Osteocyte (in vitro differentiated cells): ENCODE data around the gene EHHADH. TPM values are rescaled to one million over a fixed set of nuclear protein-coding genes. Genes with fewer than 3 reads are reported as not detected.
"Not testable (repeated sequence)": the region's sequence is repeated elsewhere in the genome, so short reads cannot be mapped to it uniquely, and the experiment has no call there.

ENCODE experiments used
- DNase-seq: peaks from one replicate; pipeline ENCODE4 v3.0.0; 2021; ENCODE audit warnings: mixed read lengths; ENCODE audit not compliant: unreplicated experiment; ENCODE audit errors: extremely low spot score
- H3K27ac Mint-ChIP-seq: one replicate; pipeline ENCODE4 v1.8.0; 2021; ENCODE audit warnings: mild to moderate bottlenecking, mixed read lengths; ENCODE audit not compliant: unreplicated experiment
- H3K27me3 Mint-ChIP-seq: one replicate; pipeline ENCODE4 v1.8.0; 2021; ENCODE audit warnings: mixed read lengths; ENCODE audit not compliant: unreplicated experiment
- H3K36me3 Mint-ChIP-seq: one replicate; pipeline ENCODE4 v1.8.0; 2021; ENCODE audit warnings: mixed read lengths; ENCODE audit not compliant: unreplicated experiment
- H3K4me1 Mint-ChIP-seq: one replicate; pipeline ENCODE4 v1.8.0; 2021; ENCODE audit warnings: mixed read lengths; ENCODE audit not compliant: unreplicated experiment
- H3K4me3 Mint-ChIP-seq: one replicate; pipeline ENCODE4 v1.8.0; 2021; ENCODE audit warnings: mild to moderate bottlenecking, moderate library complexity, mixed read lengths; ENCODE audit not compliant: unreplicated experiment
- H3K9me3 Mint-ChIP-seq: one replicate; pipeline ENCODE4 v1.8.0; 2021; ENCODE audit warnings: mixed read lengths; ENCODE audit not compliant: unreplicated experiment
- CTCF ChIP-seq: fragments of 200-600 bp; sonication (generic); IDR thresholded peaks from 2 replicates; pipeline ENCODE4 v1.5.0; 2021; ENCODE audit warnings: antibody characterized with exemption, mild to moderate bottlenecking, moderate library complexity
- total RNA-seq: library from RNA; stranded (reverse); gene quantifications from 2 replicates; pipeline ENCODE4 v1.2.1, GENCODE V29; 2021

The EHHADH gene
- total RNA-seq, 1 donor from 2014 or later: 1.2 TPM

- Mint-ChIP-seq H3K27ac (no peak overlapping the region), H3K4me3 (no peak overlapping the region), H3K4me1 (no peaks in the 10 kb centered on the region), H3K36me3 (no peaks in the 10 kb centered on the region), H3K27me3 (peaks cover 12% of the 10 kb centered on the region), H3K9me3 (no peaks in the 10 kb centered on the region)
- no peak for TF ChIP-seq CTCF
- DNase-seq: no peak
These were observed 11.2 kb upstream of the EHHADH start for GRCh38 chr3:185264849-185265553.

GRCh38 chr3:185263423-185263822 lies 9.6 kb upstream of the EHHADH start:
- H3K27ac Mint-ChIP-seq: no peak overlapping the region
- H3K36me3 Mint-ChIP-seq: no peaks in the 10 kb centered on the region
- no peak for DNase-seq
- peaks cover 8% of the 10 kb centered on the region for H3K27me3 Mint-ChIP-seq
- no peak overlapping the region for H3K4me3 Mint-ChIP-seq
- no peak for TF ChIP-seq CTCF
- H3K9me3 Mint-ChIP-seq: no peaks in the 10 kb centered on the region
- H3K4me1 Mint-ChIP-seq: no peaks in the 10 kb centered on the region

GRCh38 chr3:185257334-185257733 lies 3.5 kb upstream of the EHHADH start:
- Mint-ChIP-seq H3K4me3 (no peak overlapping the region), H3K36me3 (peaks cover 3% of the 10 kb centered on the region), H3K4me1 (no peaks in the 10 kb centered on the region), H3K27me3 (peaks cover 3% of the 10 kb centered on the region), H3K9me3 (peaks cover 9% of the 10 kb centered on the region), H3K27ac (no peak overlapping the region)
- no peak for DNase-seq
- no peak for TF ChIP-seq CTCF

- peaks cover 3% of the 10 kb centered on the region for H3K36me3 Mint-ChIP-seq
- H3K4me1 Mint-ChIP-seq: no peaks in the 10 kb centered on the region
- peaks cover 7% of the 10 kb centered on the region for H3K27me3 Mint-ChIP-seq
- H3K4me3 Mint-ChIP-seq: no peak overlapping the region
- H3K27ac Mint-ChIP-seq: no peak overlapping the region
- H3K9me3 Mint-ChIP-seq: peaks cover 9% of the 10 kb centered on the region
- no peak for TF ChIP-seq CTCF
- DNase-seq: no peak
These were observed 950 bp upstream of the EHHADH start for GRCh38 chr3:185254799-185255198.

GRCh38 chr3:185253133-185253532 lies 716 bp downstream of the EHHADH start:
- H3K27me3 Mint-ChIP-seq, H3K27ac Mint-ChIP-seq, H3K4me3 Mint-ChIP-seq, H3K9me3 Mint-ChIP-seq, H3K4me1 Mint-ChIP-seq, H3K36me3 Mint-ChIP-seq, DNase-seq: not testable (repeated sequence)
